ENCODE data around the gene MAST4. TPM values are rescaled to one million over a fixed set of nuclear protein-coding genes. Genes with fewer than 3 reads are reported as not detected.
"Not testable (repeated sequence)": the region's sequence is repeated elsewhere in the genome, so short reads cannot be mapped to it uniquely, and the experiment has no call there.

The MAST4 gene
- total and polyA plus RNA-seq, 2 donors = 12.9 to 69.1 TPM

- H3K4me1 ChIP-seq (ENCODE audit: insufficient read depth) = no peaks in the 10 kb centered on the region
Measured at GRCh38 chr5:66810848-66811261, 214.7 kb downstream of the MAST4 start.

GRCh38 chr5:66812291-66812690 is 216.1 kb downstream of the MAST4 start:
- DNase-seq (ENCODE audit: extremely low spot score) = no peak
- Histone ChIP-seq H3K4me3 (ENCODE audit: low read depth, low read length) (no peak overlapping the region), H3K4me1 (ENCODE audit: insufficient read depth) (no peaks in the 10 kb centered on the region), H3K27ac (ENCODE audit: low read depth) (no peak overlapping the region), H3K36me3 (ENCODE audit: insufficient read depth) (no peaks in the 10 kb centered on the region)
- 89% methylated on average over 8 of the region's 8 CpGs for WGBS

More at GRCh38 chr5:66810848-66811261, 214.7 kb downstream of the MAST4 start:
- DNase-seq (ENCODE audit: extremely low spot score) = no peak
- Histone ChIP-seq H3K4me3 (ENCODE audit: low read depth, low read length) (no peak overlapping the region), H3K27ac (ENCODE audit: low read depth) (no peak overlapping the region), H3K36me3 (ENCODE audit: insufficient read depth) (no peaks in the 10 kb centered on the region)
- WGBS = 75% methylated on average over 6 of the region's 6 CpGs

- Histone ChIP-seq H3K36me3 (ENCODE audit: insufficient read depth) (no peaks in the 10 kb centered on the region), H3K27ac (ENCODE audit: low read depth) (no peak overlapping the region), H3K4me1 (ENCODE audit: insufficient read depth) (no peaks in the 10 kb centered on the region), H3K4me3 (ENCODE audit: low read depth, low read length) (no peak overlapping the region)
- 85% methylated on average over 1 of the region's 1 CpG for WGBS
- DNase-seq (ENCODE audit: extremely low spot score) = no peak
Measured at GRCh38 chr5:66813306-66813705, 217.1 kb downstream of the MAST4 start.

- WGBS = 43% methylated on average over 6 of the region's 6 CpGs
- Histone ChIP-seq H3K36me3 (ENCODE audit: insufficient read depth) (no peaks in the 10 kb centered on the region), H3K4me1 (ENCODE audit: insufficient read depth) (no peaks in the 10 kb centered on the region), H3K27ac (ENCODE audit: low read depth) (no peak overlapping the region), H3K4me3 (ENCODE audit: low read depth, low read length) (no peak overlapping the region)
- DNase-seq (ENCODE audit: extremely low spot score) = peak; percentile 14
Measured at GRCh38 chr5:66814146-66814991, 218.2 kb downstream of the MAST4 start.

GRCh38 chr5:66818304-66818934 is 222.2 kb downstream of the MAST4 start:
- Histone ChIP-seq H3K27ac (ENCODE audit: low read depth) (no peak overlapping the region), H3K4me1 (ENCODE audit: insufficient read depth) (no peaks in the 10 kb centered on the region), H3K36me3 (ENCODE audit: insufficient read depth) (no peaks in the 10 kb centered on the region), H3K4me3 (ENCODE audit: low read depth, low read length) (no peak overlapping the region)
- DNase-seq (ENCODE audit: extremely low spot score) = no peak
- WGBS = 97% methylated on average over 5 of the region's 5 CpGs

GRCh38 chr5:66818935-66819328 is 222.7 kb downstream of the MAST4 start:
- WGBS = 89% methylated on average over 4 of the region's 4 CpGs
- no peak for DNase-seq (ENCODE audit: extremely low spot score)
- Histone ChIP-seq H3K27ac (ENCODE audit: low read depth) (no peak overlapping the region), H3K4me1 (ENCODE audit: insufficient read depth) (no peaks in the 10 kb centered on the region), H3K4me3 (ENCODE audit: low read depth, low read length) (no peak overlapping the region), H3K36me3 (ENCODE audit: insufficient read depth) (no peaks in the 10 kb centered on the region)

DNA sequence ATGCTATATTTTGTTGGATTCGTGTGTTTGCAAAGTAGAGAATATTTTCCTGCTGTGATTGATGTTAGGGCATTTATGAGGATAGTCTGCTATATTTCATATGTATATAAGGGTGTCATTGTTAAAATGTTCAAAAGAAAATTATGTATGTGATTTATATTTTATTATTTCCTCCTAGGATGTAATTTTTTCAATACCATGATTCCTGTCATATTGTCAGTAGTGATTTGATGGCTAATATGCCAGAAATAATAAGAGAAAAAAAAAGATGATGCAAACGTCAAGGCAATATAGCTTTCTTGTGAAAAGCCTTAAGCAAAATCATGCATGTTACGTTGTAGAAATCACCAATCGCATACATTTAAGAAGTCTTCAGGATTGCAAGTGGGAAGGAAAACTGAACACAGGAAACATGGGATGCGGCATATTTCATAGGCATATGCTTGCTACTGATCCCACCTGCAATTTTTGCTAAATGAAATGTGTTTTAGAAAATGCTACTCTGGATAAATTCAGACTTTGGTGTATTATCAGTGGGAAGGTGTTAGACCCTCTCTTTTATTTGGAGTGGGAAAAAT is 224.5 kb downstream of the MAST4 start:
- WGBS = 89% methylated on average over 5 of the region's 5 CpGs
- no peak overlapping the region for H3K4me3 ChIP-seq (ENCODE audit: low read depth, low read length)
- H3K36me3 ChIP-seq (ENCODE audit: insufficient read depth) = no peaks in the 10 kb centered on the region
- H3K4me1 ChIP-seq (ENCODE audit: insufficient read depth) = no peaks in the 10 kb centered on the region
- no peak for DNase-seq (ENCODE audit: extremely low spot score)
- no peak overlapping the region for H3K27ac ChIP-seq (ENCODE audit: low read depth)

- no peak for DNase-seq (ENCODE audit: extremely low spot score)
- no peak overlapping the region for H3K27ac ChIP-seq (ENCODE audit: low read depth)
- WGBS = 77% methylated on average over 4 of the region's 4 CpGs
- no peak overlapping the region for H3K4me3 ChIP-seq (ENCODE audit: low read depth, low read length)
- no peaks in the 10 kb centered on the region for H3K36me3 ChIP-seq (ENCODE audit: insufficient read depth)
- H3K4me1 ChIP-seq (ENCODE audit: insufficient read depth) = no peaks in the 10 kb centered on the region
Measured at GRCh38 chr5:66821688-66822429, 225.7 kb downstream of the MAST4 start.

DNA sequence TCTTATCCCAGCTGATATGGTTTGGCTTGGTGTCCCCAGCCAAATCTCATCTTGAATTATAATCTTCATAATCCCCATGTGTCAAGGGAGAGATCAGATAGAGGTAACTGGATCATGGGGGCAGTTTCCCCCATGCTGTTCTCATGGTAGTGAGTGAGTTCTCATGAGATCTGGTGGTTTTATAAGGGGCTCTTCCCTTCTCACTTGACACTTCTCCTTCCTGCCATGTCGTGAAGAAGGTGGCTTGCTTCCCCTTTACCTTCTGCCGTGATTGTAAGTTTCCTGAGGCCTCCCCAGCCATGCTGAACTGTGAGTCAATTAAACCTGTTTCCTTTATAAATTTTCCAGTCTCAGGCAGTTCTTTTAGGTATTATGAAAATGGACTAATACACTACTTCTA is 226.7 kb downstream of the MAST4 start:
- WGBS = 86% methylated on average over 2 of the region's 2 CpGs
- not testable (repeated sequence) for H3K27ac ChIP-seq (ENCODE audit: low read depth); H3K4me1 ChIP-seq (ENCODE audit: insufficient read depth); H3K36me3 ChIP-seq (ENCODE audit: insufficient read depth); DNase-seq (ENCODE audit: extremely low spot score); H3K4me3 ChIP-seq (ENCODE audit: low read depth, low read length)

- Histone ChIP-seq H3K4me1 (ENCODE audit: insufficient read depth) (no peaks in the 10 kb centered on the region), H3K27ac (ENCODE audit: low read depth) (no peak overlapping the region), H3K4me3 (ENCODE audit: low read depth, low read length) (no peak overlapping the region), H3K36me3 (ENCODE audit: insufficient read depth) (no peaks in the 10 kb centered on the region)
- 97% methylated on average over 4 of the region's 4 CpGs for WGBS
- no peak for DNase-seq (ENCODE audit: extremely low spot score)
Measured at GRCh38 chr5:66824476-66824875, 228.3 kb downstream of the MAST4 start.

GRCh38 chr5:66826263-66826662 is 230.1 kb downstream of the MAST4 start:
- no peak overlapping the region for H3K27ac ChIP-seq (ENCODE audit: low read depth)
- DNase-seq (ENCODE audit: extremely low spot score) = no peak
- 87% methylated on average over 7 of the region's 7 CpGs for WGBS
- no peaks in the 10 kb centered on the region for H3K36me3 ChIP-seq (ENCODE audit: insufficient read depth)
- no peak overlapping the region for H3K4me3 ChIP-seq (ENCODE audit: low read depth, low read length)
- no peaks in the 10 kb centered on the region for H3K4me1 ChIP-seq (ENCODE audit: insufficient read depth)

GRCh38 chr5:66826696-66827095 is 230.5 kb downstream of the MAST4 start:
- WGBS = 65% methylated on average over 3 of the region's 3 CpGs
- no peak for DNase-seq (ENCODE audit: extremely low spot score)
- Histone ChIP-seq H3K4me3 (ENCODE audit: low read depth, low read length) (no peak overlapping the region), H3K27ac (ENCODE audit: low read depth) (no peak overlapping the region), H3K36me3 (ENCODE audit: insufficient read depth) (no peaks in the 10 kb centered on the region), H3K4me1 (ENCODE audit: insufficient read depth) (no peaks in the 10 kb centered on the region)

DNA sequence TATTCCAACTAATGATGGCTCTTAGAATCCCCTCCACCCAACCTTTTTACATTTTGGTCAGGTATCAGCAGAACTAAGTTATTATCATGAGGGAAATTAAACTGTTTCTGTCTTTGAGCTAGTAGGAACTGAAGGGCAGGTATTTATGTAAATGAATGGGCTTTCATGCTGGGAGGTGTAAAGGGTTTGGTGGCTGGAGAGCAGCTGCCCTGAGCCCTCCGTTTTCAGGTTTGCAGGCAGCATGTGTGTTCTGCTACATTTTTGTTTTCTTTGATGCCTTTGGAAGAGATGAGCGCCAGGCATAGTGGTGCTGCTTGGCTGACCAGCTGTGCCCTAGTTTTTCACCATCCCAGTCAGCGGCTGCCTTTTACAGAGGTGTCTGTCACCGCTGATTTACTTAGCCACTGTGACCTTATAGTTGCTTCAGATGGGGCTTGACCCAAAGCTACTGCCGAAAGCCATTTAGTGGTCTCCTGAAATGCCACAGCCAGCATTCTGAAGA is 231.9 kb downstream of the MAST4 start:
- 24% methylated on average over 5 of the region's 5 CpGs for WGBS
- H3K4me3 ChIP-seq (ENCODE audit: low read depth, low read length) = no peak overlapping the region
- no peak for DNase-seq (ENCODE audit: extremely low spot score)
- no peaks in the 10 kb centered on the region for H3K4me1 ChIP-seq (ENCODE audit: insufficient read depth)
- no peaks in the 10 kb centered on the region for H3K36me3 ChIP-seq (ENCODE audit: insufficient read depth)
- no peak overlapping the region for H3K27ac ChIP-seq (ENCODE audit: low read depth)

All from urinary bladder (tissue), 4 donors.